OCI-LY1 (cell line): Measurements from ENCODE around the gene SP7.

Source experiments
- H2AFZ ChIP-seq: fragments of 200-600 bp; sonication (generic), shearing (Covaris generic); 2 replicates; pipeline ENCODE4 v1.6.0; 2014; ENCODE audit warnings: antibody characterized with exemption, mild to moderate bottlenecking, low read length
- H3F3A ChIP-seq: fragments of 200-600 bp; sonication (generic), shearing (Covaris generic); 2 replicates; pipeline ENCODE4 v1.6.0; 2014; ENCODE audit warnings: mild to moderate bottlenecking, antibody characterized with exemption, low read length, moderate library complexity; ENCODE audit not compliant: insufficient read depth
- H3K27ac ChIP-seq: fragments of 200-600 bp; sonication (generic); 2 replicates; pipeline ENCODE4 v1.5.1; 2014; ENCODE audit warnings: low read length, mixed run types, mild to moderate bottlenecking, low read depth; ENCODE audit not compliant: poor library complexity, severe bottlenecking
- H3K27me3 ChIP-seq: fragments of 200-600 bp; sonication (generic); 2 replicates; pipeline ENCODE4 v1.6.0; 2014; ENCODE audit warnings: antibody characterized with exemption, mild to moderate bottlenecking, low read length, moderate library complexity; ENCODE audit not compliant: insufficient read depth
- H3K36me3 ChIP-seq: fragments of 200-600 bp; sonication (generic); 2 replicates; pipeline ENCODE4 v1.6.1; 2014; ENCODE audit warnings: mild to moderate bottlenecking, antibody characterized with exemption, low read length, moderate library complexity, mixed read lengths; ENCODE audit not compliant: insufficient read depth
- H3K4me1 ChIP-seq: fragments of 200-600 bp; sonication (generic); 2 replicates; pipeline ENCODE4 v1.5.1; 2014; ENCODE audit warnings: mild to moderate bottlenecking, low read length, moderate library complexity; ENCODE audit not compliant: insufficient read depth, severe bottlenecking
- H3K4me2 ChIP-seq: fragments of 200-600 bp; sonication (generic), shearing (Covaris generic); 2 replicates; pipeline ENCODE4 v1.6.1; 2014; ENCODE audit warnings: low read length
- H3K4me3 ChIP-seq: fragments of 200-600 bp; sonication (generic); 2 replicates; pipeline ENCODE4 v1.5.1; 2014; ENCODE audit warnings: low read length, low read depth, mild to moderate bottlenecking, mixed read lengths; ENCODE audit not compliant: poor library complexity, severe bottlenecking
- H3K79me2 ChIP-seq: fragments of 200-600 bp; shearing (Covaris generic); 2 replicates; pipeline ENCODE4 v1.6.1; 2016; ENCODE audit warnings: mixed run types, low read length, mixed read lengths; ENCODE audit not compliant: insufficient read depth
- H3K9ac ChIP-seq: fragments of 200-600 bp; sonication (generic), shearing (Covaris generic); 2 replicates; pipeline ENCODE4 v1.6.1; 2014; ENCODE audit warnings: mild to moderate bottlenecking, low read length, mixed read lengths
- H3K9me2 ChIP-seq: fragments of 200-600 bp; sonication (generic), shearing (Covaris generic); 2 replicates; pipeline ENCODE4 v1.6.1; 2014; ENCODE audit warnings: low read depth, mild to moderate bottlenecking, low read length, mixed read lengths
- H3K9me3 ChIP-seq: fragments of 200-600 bp; shearing (Covaris generic); 2 replicates; pipeline ENCODE4 v1.6.1; 2014; ENCODE audit warnings: low read length, mixed read lengths
- H4K20me1 ChIP-seq: fragments of 200-600 bp; sonication (generic), shearing (Covaris generic); 2 replicates; pipeline ENCODE4 v1.6.0; 2016; ENCODE audit warnings: mild to moderate bottlenecking, low read length; ENCODE audit not compliant: insufficient read depth
- EZH2 ChIP-seq: fragments of 200-600 bp; sonication (generic), shearing (Covaris generic); IDR thresholded peaks from 2 replicates; pipeline ENCODE4 v1.8.0; 2017; ENCODE audit warnings: borderline replicate concordance, mixed run types, mild to moderate bottlenecking, antibody characterized with exemption, low read length, moderate library complexity, mixed read lengths
- TF ChIP-seq, protein P1 (sequence below): fragments of 200-600 bp; sonication (generic), shearing (Covaris generic); IDR thresholded peaks from 2 replicates; pipeline ENCODE4 v1.5.1; 2017; ENCODE audit warnings: mild to moderate bottlenecking, antibody characterized with exemption, low read length, moderate library complexity, mixed read lengths

The SP7 gene

DNA sequence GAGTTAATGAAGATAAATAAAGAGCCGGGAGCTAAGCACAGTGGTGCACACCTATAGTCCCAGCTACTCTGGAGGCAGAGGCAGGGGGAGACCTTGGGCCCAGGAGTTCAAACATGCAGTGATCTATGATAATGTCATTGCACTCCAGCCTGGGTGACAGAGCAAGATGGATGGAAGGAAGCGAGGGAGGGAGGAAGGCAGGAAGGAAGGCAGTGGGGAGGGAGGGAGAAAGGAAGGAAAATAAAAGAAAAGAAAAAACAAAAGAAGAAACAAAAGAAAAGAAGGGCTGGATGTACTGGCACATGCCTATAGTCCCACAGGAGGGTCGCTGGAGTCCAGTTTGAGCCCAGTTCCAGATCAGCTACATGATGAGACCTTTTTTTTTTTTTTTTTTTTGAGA is 19.0 kb upstream of the SP7 start:
- TF ChIP-seq, protein P1, sequence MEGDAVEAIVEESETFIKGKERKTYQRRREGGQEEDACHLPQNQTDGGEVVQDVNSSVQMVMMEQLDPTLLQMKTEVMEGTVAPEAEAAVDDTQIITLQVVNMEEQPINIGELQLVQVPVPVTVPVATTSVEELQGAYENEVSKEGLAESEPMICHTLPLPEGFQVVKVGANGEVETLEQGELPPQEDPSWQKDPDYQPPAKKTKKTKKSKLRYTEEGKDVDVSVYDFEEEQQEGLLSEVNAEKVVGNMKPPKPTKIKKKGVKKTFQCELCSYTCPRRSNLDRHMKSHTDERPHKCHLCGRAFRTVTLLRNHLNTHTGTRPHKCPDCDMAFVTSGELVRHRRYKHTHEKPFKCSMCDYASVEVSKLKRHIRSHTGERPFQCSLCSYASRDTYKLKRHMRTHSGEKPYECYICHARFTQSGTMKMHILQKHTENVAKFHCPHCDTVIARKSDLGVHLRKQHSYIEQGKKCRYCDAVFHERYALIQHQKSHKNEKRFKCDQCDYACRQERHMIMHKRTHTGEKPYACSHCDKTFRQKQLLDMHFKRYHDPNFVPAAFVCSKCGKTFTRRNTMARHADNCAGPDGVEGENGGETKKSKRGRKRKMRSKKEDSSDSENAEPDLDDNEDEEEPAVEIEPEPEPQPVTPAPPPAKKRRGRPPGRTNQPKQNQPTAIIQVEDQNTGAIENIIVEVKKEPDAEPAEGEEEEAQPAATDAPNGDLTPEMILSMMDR: no peak
- no peak for TF ChIP-seq EZH2

GRCh38 chr12:53353257-53353655 is 17.1 kb upstream of the SP7 start:
- Histone ChIP-seq H3K4me3 (no peak overlapping the region), H3K4me2 (no peak overlapping the region), H3K4me1 (peaks cover 7% of the 10 kb centered on the region), H3K79me2 (no peaks in the 10 kb centered on the region), H3K27me3 (no peaks in the 10 kb centered on the region), H3F3A (no peaks in the 10 kb centered on the region), H3K36me3 (no peaks in the 10 kb centered on the region), H3K9me3 (no peaks in the 10 kb centered on the region), H3K27ac (peak overlapping the region; percentile 45), H3K9me2 (no peaks in the 10 kb centered on the region), H4K20me1 (no peaks in the 10 kb centered on the region), H3K9ac (no peak overlapping the region), H2AFZ (no peak overlapping the region)
- TF ChIP-seq, protein P1: no peak
- no peak for TF ChIP-seq EZH2

More for the DNA sequence above, 19.0 kb upstream of the SP7 start:
- Histone ChIP-seq H3K36me3 (no peaks in the 10 kb centered on the region), H4K20me1 (no peaks in the 10 kb centered on the region), H3F3A (no peaks in the 10 kb centered on the region), H2AFZ (no peak overlapping the region), H3K9ac (no peak overlapping the region), H3K4me2 (no peak overlapping the region), H3K79me2 (no peaks in the 10 kb centered on the region), H3K4me3 (no peak overlapping the region), H3K4me1 (peaks cover 7% of the 10 kb centered on the region), H3K9me3 (no peaks in the 10 kb centered on the region), H3K9me2 (no peaks in the 10 kb centered on the region), H3K27me3 (no peaks in the 10 kb centered on the region), H3K27ac (no peak overlapping the region)

- Histone ChIP-seq H3K4me1 (peaks cover 7% of the 10 kb centered on the region), H3K27me3 (no peaks in the 10 kb centered on the region), H4K20me1 (no peaks in the 10 kb centered on the region), H3K27ac (peak overlapping the region; percentile 45), H3K9me2 (no peaks in the 10 kb centered on the region), H3K9me3 (no peaks in the 10 kb centered on the region), H3K4me3 (no peak overlapping the region), H3K79me2 (no peaks in the 10 kb centered on the region), H3F3A (no peaks in the 10 kb centered on the region), H3K9ac (no peak overlapping the region), H3K4me2 (no peak overlapping the region), H2AFZ (no peak overlapping the region), H3K36me3 (no peaks in the 10 kb centered on the region)
- TF ChIP-seq EZH2: no peak
- TF ChIP-seq, protein P1: peak; percentile 87
Observed at GRCh38 chr12:53352331-53353256, 16.4 kb upstream of the SP7 start.
